GM12878 (cell line): Measurements from ENCODE around the gene NPAS3. TPM values are rescaled to one million over a fixed set of nuclear protein-coding genes. Genes with fewer than 3 reads are reported as not detected.
A peak's percentile ranks its signal among the peaks of the same experiment; 100 is the strongest.

Source experiments
- ATAC-seq: fragments of 200-7000 bp; cut with Tn5 transposase; 3 replicates; pipeline ENCODE4 v1.9.1; 2020; ENCODE audit warnings: mild to moderate bottlenecking, moderate library complexity
- BruUV-seq: library from RNA; stranded (reverse); fragments of 400-500 nt; replicated peaks from 2 replicates; lab custom pipeline; 2021; lab: Mats Ljungman, UMichigan
- CTCF ChIA-PET: fragments of 300-600 bp; sonication (Branson Sonifier 250); formaldehyde crosslinking; extraction: SDS; loops from one replicate; lab custom pipeline; 2021; ENCODE audit warnings: inconsistent platforms; lab: Yijun Ruan, JAX
- POLR2A ChIA-PET: fragments of 350-600 bp; formaldehyde crosslinking; extraction: SDS; loops from one replicate; lab custom pipeline; 2021; ENCODE audit warnings: inconsistent platforms; lab: Charles Lee
- RAD21 ChIA-PET: fragments of 300-600 bp; sonication (Branson Sonifier 250); formaldehyde crosslinking; loops from one replicate; lab custom pipeline; 2023; ENCODE audit warnings: antibody characterized with exemption; ENCODE audit not compliant: unreplicated experiment; lab: Charles Lee
- SMC1A ChIA-PET: fragments of 300-600 bp; sonication (Branson Sonifier 250); formaldehyde crosslinking; loops from one replicate; lab custom pipeline; 2023; ENCODE audit not compliant: unreplicated experiment, uncharacterized antibody; lab: Charles Lee
- DNase-seq: peaks from one replicate; pipeline ENCODE4 v3.0.0-alpha.2; 2011; ENCODE audit warnings: low read depth, low spot score
- FAIRE-seq: peaks from 3 replicates; lab custom pipeline; 2011; peaks lifted over from hg19 to GRCh38; lab: Jason Lieb, UNC
- H2AFZ ChIP-seq: 2 replicates; pipeline ENCODE4 v1.6.0; 2011; ENCODE audit warnings: low read depth, low read length, control low read depth; ENCODE audit not compliant: control insufficient read depth
- H3K27ac ChIP-seq: 2 replicates; pipeline ENCODE4 v1.5.1; 2011; ENCODE audit warnings: control low read depth; ENCODE audit not compliant: control insufficient read depth, insufficient read depth
- H3K27me3 ChIP-seq, 2 experiments: replicated peaks in 1 of 2; 2 replicates each; pipeline versions ENCODE4 v1.6.0 to v1.6.1; 2011; ENCODE audit warnings: low read length in 1 of 2; ENCODE audit not compliant: control insufficient read depth in 2 of 2, insufficient read depth in 2 of 2
- H3K36me3 ChIP-seq, 2 experiments: 2 replicates each; pipeline ENCODE4 v1.5.1; 2011; ENCODE audit warnings: low read length in 1 of 2; ENCODE audit not compliant: control insufficient read depth in 2 of 2, insufficient read depth in 2 of 2
- H3K4me1 ChIP-seq: 2 replicates; pipeline ENCODE4 v1.6.1; 2011; ENCODE audit warnings: mild to moderate bottlenecking, low read length, moderate library complexity, mixed read lengths; ENCODE audit not compliant: control insufficient read depth, insufficient read depth
- H3K4me2 ChIP-seq: 2 replicates; pipeline ENCODE4 v1.6.0; 2011; ENCODE audit warnings: control low read depth; ENCODE audit not compliant: control insufficient read depth, insufficient read depth
- H3K4me3 ChIP-seq: fragments of 200-600 bp; sonication (generic); 2 replicates; pipeline ENCODE4 v1.5.1; 2016
- H3K79me2 ChIP-seq: 2 replicates; pipeline ENCODE4 v1.6.0; 2011; ENCODE audit warnings: low read length; ENCODE audit not compliant: control insufficient read depth, insufficient read depth
- H3K9ac ChIP-seq: 2 replicates; pipeline ENCODE4 v1.8.0; 2011; ENCODE audit warnings: low read length, control low read depth, mixed read lengths; ENCODE audit not compliant: control insufficient read depth, insufficient read depth
- H3K9me3 ChIP-seq: replicated peaks from 3 replicates; pipeline ENCODE4 v1.5.1; 2011; ENCODE audit warnings: mild to moderate bottlenecking, low read length; ENCODE audit not compliant: control insufficient read depth, insufficient read depth
- H4K20me1 ChIP-seq: 2 replicates; pipeline ENCODE4 v1.6.0; 2011; ENCODE audit not compliant: control insufficient read depth, insufficient read depth
- ATF3 ChIP-seq: IDR thresholded peaks from 2 replicates; pipeline ENCODE4 v1.6.1; 2011; ENCODE audit warnings: low read depth, mild to moderate bottlenecking, low read length, moderate library complexity, borderline replicate concordance; ENCODE audit errors: extremely low read depth
- CEBPZ ChIP-seq: fragments of 150-350 bp; IDR thresholded peaks from 2 replicates; pipeline ENCODE4 v1.6.1; 2016; ENCODE audit warnings: low read depth, low read length
- HCFC1 ChIP-seq: fragments of 150-350 bp; IDR thresholded peaks from 2 replicates; pipeline ENCODE4 v1.6.1; 2014; ENCODE audit warnings: low read length
- HDAC6 ChIP-seq: fragments of 200-600 bp; sonication (generic); IDR thresholded peaks from one replicate; pipeline ENCODE4 v1.8.0; 2017; ENCODE audit warnings: antibody characterized with exemption; ENCODE audit not compliant: unreplicated experiment
- MTA2 ChIP-seq: fragments of 450-650 bp; IDR thresholded peaks from 2 replicates; pipeline ENCODE4 v1.6.1; 2016; ENCODE audit warnings: low read depth, mild to moderate bottlenecking, moderate library complexity
- NR2F1 ChIP-seq: fragments of 450-650 bp; conservative IDR thresholded peaks from 2 replicates; pipeline ENCODE4 v1.6.1; 2017; ENCODE audit warnings: mild to moderate bottlenecking
- PML ChIP-seq: IDR thresholded peaks from 2 replicates; pipeline ENCODE4 v1.6.1; 2012; ENCODE audit warnings: low read length, inconsistent platforms
- POLR2A ChIP-seq: IDR thresholded peaks from 2 replicates; pipeline ENCODE4 v1.6.1; 2011; ENCODE audit warnings: low read depth, mild to moderate bottlenecking, low read length
- SRF ChIP-seq, 2 experiments: IDR thresholded peaks; 2 replicates each; pipeline ENCODE4 v1.6.1; 2011; ENCODE audit warnings: low read depth in 2 of 2, low read length in 2 of 2, mild to moderate bottlenecking in 1 of 2, moderate library complexity in 1 of 2
- SUZ12 ChIP-seq: fragments of 200-600 bp; sonication (generic); IDR thresholded peaks from one replicate; pipeline ENCODE4 v1.6.1; 2018; ENCODE audit warnings: antibody characterized with exemption, mild to moderate bottlenecking; ENCODE audit not compliant: unreplicated experiment
- TCF12 ChIP-seq: IDR thresholded peaks from 2 replicates; pipeline ENCODE4 v1.6.1; 2011; ENCODE audit warnings: low read depth, mild to moderate bottlenecking, low read length
- WGBS: methylation state at CpG from one replicate; pipeline ENCODE4 v1.1.6; 2016; ENCODE audit warnings: low lambda C conversion rate; ENCODE audit not compliant: insufficient replicate concordance, insufficient coverage; ENCODE audit errors: missing lambda C conversion rate; 5-methylcytosine and 5-hydroxymethylcytosine counted together
- in situ Hi-C: fragments of 300-500 bp; cut with MboI; formaldehyde crosslinking; loops from 9 replicates; pipeline ENCODE4 v1.14.3; 2018; ENCODE audit warnings: mixed read lengths
- intact Hi-C: fragments of 100-400 bp; cut with micrococcal nuclease; formaldehyde crosslinking; loops from one replicate; pipeline ENCODE4 v1.14.2; 2022; ENCODE audit not compliant: unreplicated experiment
- polyA plus RNA-seq, 11 experiments: library from polyadenylated mRNA; depleted of rRNA in 4 of 11; unstranded in 6 of 11; stranded (reverse) in 5 of 11; fragments of >200 nt; fragmentation: Nextera tagmentation in 4 of 11; fragmentation: Illumina TruSeq in 1 of 11; extraction: Ambion mirVana in 4 of 11; extraction: Trizol in 1 of 11; gene quantifications; 1 replicate in 1 of 11; 2 replicates in 10 of 11; pipeline versions ENCODE4 v1.2.1 to v1.2.3, GENCODE V29; 2011 to 2016; ENCODE audit warnings: inconsistent platforms in 2 of 11, missing spikeins in 2 of 11, low read depth in 1 of 11
- total RNA-seq, 4 experiments: library from RNA; depleted of rRNA in 3 of 4; stranded (reverse); fragments of >200 nt in 3 of 4; fragmentation: Illumina TruSeq in 1 of 4; extraction: Trizol in 1 of 4; gene quantifications; 2 replicates each; pipeline versions ENCODE4 v1.2.1 to v1.2.3, GENCODE V29; 2013 to 2021
- TF ChIP-seq, protein P1 (sequence below): fragments of 450-650 bp; IDR thresholded peaks from 2 replicates; pipeline ENCODE4 v1.6.1; 2017; ENCODE audit warnings: low read depth, mild to moderate bottlenecking, moderate library complexity

The NPAS3 gene
- total and polyA plus RNA-seq, 10 of the 15 experiments (the other 5 are each of a cell fraction or from before 2014, with no cell fraction given): under 0.01 to 2.7 (median 0.03) TPM; not detected in 6

DNA sequence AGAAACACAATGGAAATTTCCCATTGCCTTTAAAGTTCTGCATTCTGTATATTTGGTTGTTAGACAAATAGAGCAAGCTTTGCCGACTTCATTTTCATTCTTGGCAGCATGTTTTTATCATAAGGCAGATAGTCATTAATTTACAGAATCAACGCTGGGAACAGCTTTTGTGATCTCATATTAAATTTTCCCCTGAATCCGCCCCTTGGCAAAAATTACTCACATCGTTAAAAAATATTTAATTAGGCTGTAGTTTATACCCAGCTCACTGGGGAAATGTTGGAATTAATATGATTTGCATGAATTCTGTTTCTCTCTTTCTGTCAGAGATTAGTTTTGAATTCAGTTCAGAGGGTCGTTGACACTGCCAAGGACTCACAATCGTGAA, 714.6 kb downstream of the NPAS3 start:
- SMC1A ChIA-PET: interaction anchor here (0.6 to 6.6 kb wide), 31 partner anchors 9 to 273 kb away, joined by 3 to 96 read pairs (median 6); no protein-coding TSS in a partner anchor
- Histone ChIP-seq H3K4me3 (no peak overlapping the region), H3K36me3 (no peaks in the 10 kb centered on the region), H3K27me3 (no peaks in the 10 kb centered on the region), H3K79me2 (no peaks in the 10 kb centered on the region), H4K20me1 (no peaks in the 10 kb centered on the region), H3K4me2 (no peak overlapping the region), H3K27ac (no peak overlapping the region), H3K4me1 (no peaks in the 10 kb centered on the region), H3K9ac (no peak overlapping the region), H2AFZ (no peak overlapping the region), H3K9me3 (no peaks in the 10 kb centered on the region)
- 0 out of 2 replicates have a peak, but pooled peaks have one; percentile 15 for TF ChIP-seq MTA2
- TF ChIP-seq, protein P1, sequence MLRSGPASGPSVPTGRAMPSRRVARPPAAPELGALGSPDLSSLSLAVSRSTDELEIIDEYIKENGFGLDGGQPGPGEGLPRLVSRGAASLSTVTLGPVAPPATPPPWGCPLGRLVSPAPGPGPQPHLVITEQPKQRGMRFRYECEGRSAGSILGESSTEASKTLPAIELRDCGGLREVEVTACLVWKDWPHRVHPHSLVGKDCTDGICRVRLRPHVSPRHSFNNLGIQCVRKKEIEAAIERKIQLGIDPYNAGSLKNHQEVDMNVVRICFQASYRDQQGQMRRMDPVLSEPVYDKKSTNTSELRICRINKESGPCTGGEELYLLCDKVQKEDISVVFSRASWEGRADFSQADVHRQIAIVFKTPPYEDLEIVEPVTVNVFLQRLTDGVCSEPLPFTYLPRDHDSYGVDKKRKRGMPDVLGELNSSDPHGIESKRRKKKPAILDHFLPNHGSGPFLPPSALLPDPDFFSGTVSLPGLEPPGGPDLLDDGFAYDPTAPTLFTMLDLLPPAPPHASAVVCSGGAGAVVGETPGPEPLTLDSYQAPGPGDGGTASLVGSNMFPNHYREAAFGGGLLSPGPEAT: no peak
- BruUV-seq: no TSS peak
- intact Hi-C loops (no loop called here), in situ Hi-C loops (no loop called here)
- CTCF ChIA-PET: interaction anchor here (0.8 to 2.6 kb wide), 14 partner anchors 8 to 177 kb away, joined by 3 to 15 read pairs (median 4); no protein-coding TSS in a partner anchor
- DNase-seq (no peak), ATAC-seq (no peak), FAIRE-seq (no peak)
- POLR2A ChIA-PET: interaction anchor here (0.8 to 2.0 kb wide), 6 partner anchors 9 to 79 kb away, joined by 3 to 13 read pairs (median 4); no protein-coding TSS in a partner anchor
- 33% methylated on average over 6 of the region's 6 CpGs for WGBS
- RAD21 ChIA-PET: interaction anchor here (0.9 to 8.7 kb wide), 21 partner anchors 10 to 189 kb away, joined by 3 to 97 read pairs (median 4); no protein-coding TSS in a partner anchor

DNA sequence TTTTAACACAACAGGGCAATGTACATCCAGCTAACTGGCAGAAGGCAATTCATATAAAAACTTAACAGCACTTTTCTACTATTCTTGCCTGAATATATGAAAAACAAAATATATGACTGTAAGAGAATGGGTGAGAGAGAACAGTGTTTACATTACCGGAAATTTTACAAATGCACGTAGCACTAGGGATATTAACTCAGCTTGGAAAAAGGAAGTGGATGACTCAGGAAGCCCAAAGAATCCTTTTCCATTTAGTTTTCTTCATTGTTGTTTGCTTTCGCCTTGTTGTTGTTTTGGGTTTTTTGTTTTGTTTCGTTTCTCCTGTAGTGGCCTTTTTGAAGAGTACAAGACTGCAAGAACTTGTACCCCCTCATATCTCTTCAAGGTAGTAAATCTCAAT, 716.7 kb downstream of the NPAS3 start:
- DNase-seq (no peak), ATAC-seq (no peak), FAIRE-seq (no peak)
- BruUV-seq: no TSS peak
- in situ Hi-C loops (no loop called here), intact Hi-C loops (no loop called here)
- Histone ChIP-seq H3K4me2 (no peak overlapping the region), H4K20me1 (no peaks in the 10 kb centered on the region), H3K27me3 (no peaks in the 10 kb centered on the region), H3K36me3 (no peaks in the 10 kb centered on the region), H3K9me3 (no peaks in the 10 kb centered on the region), H3K79me2 (no peaks in the 10 kb centered on the region), H3K4me1 (no peaks in the 10 kb centered on the region), H3K4me3 (no peak overlapping the region), H3K9ac (no peak overlapping the region), H3K27ac (no peak overlapping the region), H2AFZ (no peak overlapping the region)
- TF ChIP-seq PML (no peak), TCF12 (no peak), ATF3 (no peak), SRF (IDR thresholded peaks at IDR 0.05; ENCODE audit: low read depth in 2 of 2, low read length in 2 of 2) (no peak), POLR2A (no peak), SUZ12 (no peak), HCFC1 (no peak), NR2F1 (no peak), CEBPZ (no peak), HDAC6 (no peak)
- POLR2A ChIA-PET: interaction anchor here (0.6 to 1.1 kb wide), 3 partner anchors 11 to 17 kb away, joined by 3 to 4 read pairs (median 4); no protein-coding TSS in a partner anchor
- CTCF ChIA-PET: interaction anchor here (0.6 to 1.3 kb wide), 4 partner anchors 19 to 443 kb away, joined by 3 read pairs; no protein-coding TSS in a partner anchor
- RAD21 ChIA-PET: interaction anchor here (0.7 to 8.7 kb wide), 10 partner anchors 11 to 143 kb away, joined by 3 to 97 read pairs (median 4); no protein-coding TSS in a partner anchor
- SMC1A ChIA-PET: interaction anchor here (0.6 to 6.6 kb wide), 8 partner anchors 11 to 137 kb away, joined by 3 to 96 read pairs (median 4); no protein-coding TSS in a partner anchor
- WGBS: 28% methylated on average over 4 of the region's 4 CpGs
